ENCODE results near the gene GAPDH. TPM values are rescaled to one million over a fixed set of nuclear protein-coding genes. Genes with fewer than 3 reads are reported as not detected.
"Not testable (repeated sequence)": the region's sequence is repeated elsewhere in the genome, so short reads cannot be mapped to it uniquely, and the experiment has no call there.

The GAPDH gene
- total RNA-seq, 3 donors from 2014 or later, result 4,635 to 5,387 (median 5,019) TPM

GRCh38 chr12:6582959-6583358 is 48.6 kb downstream of the GAPDH start:
- Mint-ChIP-seq H3K27me3 (ENCODE audit: low read depth) (no peaks in the 10 kb centered on the region), H3K36me3 (ENCODE audit: insufficient read depth) (peaks cover 47% of the 10 kb centered on the region), H3K4me3 (no peak overlapping the region), H3K4me1 (ENCODE audit: low read depth) (no peaks in the 10 kb centered on the region), H3K9me3 (no peaks in the 10 kb centered on the region)
- no peak for ATAC-seq
- no peak for DNase-seq

GRCh38 chr12:6584293-6584692 is 50.0 kb downstream of the GAPDH start:
- Mint-ChIP-seq H3K9me3 (no peaks in the 10 kb centered on the region), H3K4me3 (no peak overlapping the region), H3K4me1 (ENCODE audit: low read depth) (no peaks in the 10 kb centered on the region), H3K27me3 (ENCODE audit: low read depth) (no peaks in the 10 kb centered on the region), H3K36me3 (ENCODE audit: insufficient read depth) (peaks cover 39% of the 10 kb centered on the region)
- no peak for DNase-seq
- no peak for ATAC-seq

- ATAC-seq, result not testable (repeated sequence)
Measured at GRCh38 chr12:6586569-6586968, 52.3 kb downstream of the GAPDH start.

More at GRCh38 chr12:6586569-6586968, 52.3 kb downstream of the GAPDH start:
- peaks cover 38% of the 10 kb centered on the region for H3K36me3 Mint-ChIP-seq (ENCODE audit: insufficient read depth)
- not testable (repeated sequence) for DNase-seq; H3K9me3 Mint-ChIP-seq; H3K4me1 Mint-ChIP-seq (ENCODE audit: low read depth); H3K27me3 Mint-ChIP-seq (ENCODE audit: low read depth); H3K4me3 Mint-ChIP-seq

Other genes with a start within 250 kb of the GAPDH start
- gene PLEKHG6, start 223.8 kb upstream of the GAPDH start, total RNA-seq, result not detected
- 10 to 100 TPM; 28.0 to 34.5 (median 33.0) TPM for gene TNFRSF1A, start 192.4 kb upstream of the GAPDH start, total RNA-seq
- gene SCNN1A, start 159.0 kb upstream of the GAPDH start, total RNA-seq, result under 1 TPM; 0.05 to 0.84 (median 0.15) TPM
- gene LTBR, start 150.4 kb upstream of the GAPDH start, total RNA-seq, result 1 to 10 TPM; 1.0 to 2.8 (median 1.3) TPM
- 100 to 1,000 TPM in 1 of 3 donors, 10 to 100 TPM in 2; 52.3 to 100 (median 89.8) TPM for gene CD27, start 89.6 kb upstream of the GAPDH start, total RNA-seq
- gene TAPBPL, start 82.5 kb upstream of the GAPDH start, total RNA-seq, result 10 to 100 TPM; 24.4 to 36.6 (median 30.0) TPM
- 10 to 100 TPM; 17.1 to 22.9 (median 21.6) TPM for gene VAMP1, start 63.8 kb upstream of the GAPDH start, total RNA-seq
- 100 to 1,000 TPM; 249 to 262 (median 256) TPM for gene MRPL51, start 41.3 kb upstream of the GAPDH start, total RNA-seq
- 10 to 100 TPM; 29.8 to 36.1 (median 32.9) TPM for gene NCAPD2, start 40.4 kb upstream of the GAPDH start, total RNA-seq
- 10 to 100 TPM in 1 of 3 donors, 1 to 10 TPM in 2; 8.5 to 10.2 (median 9.8) TPM for gene IFFO1, start 21.5 kb downstream of the GAPDH start, total RNA-seq
- 100 to 1,000 TPM; 267 to 300 (median 270) TPM for gene NOP2, start 33.8 kb downstream of the GAPDH start, total RNA-seq
- 100 to 1,000 TPM; 311 to 336 (median 332) TPM for gene CHD4, start 72.9 kb downstream of the GAPDH start, total RNA-seq
- 1 to 10 TPM; 3.8 to 5.5 (median 5.1) TPM for gene LPAR5, start 101.4 kb downstream of the GAPDH start, total RNA-seq
- gene ACRBP, start 112.9 kb downstream of the GAPDH start, total RNA-seq, result 1 to 10 TPM in 1 of 3 donors, under 1 TPM in 2; 0.65 to 1.3 (median 0.71) TPM
- 1 to 10 TPM; 5.9 to 7.5 (median 6.9) TPM for gene ING4, start 128.6 kb downstream of the GAPDH start, total RNA-seq
- gene ZNF384, start 154.9 kb downstream of the GAPDH start, total RNA-seq, result 10 to 100 TPM; 59.7 to 70.2 (median 63.3) TPM
- gene PIANP, start 166.3 kb downstream of the GAPDH start, total RNA-seq, result under 1 TPM; 0.20 to 0.57 (median 0.40) TPM
- gene COPS7A, start 189.5 kb downstream of the GAPDH start, total RNA-seq, result 10 to 100 TPM; 46.5 to 54.4 (median 48.1) TPM
- gene MLF2, start 218.6 kb downstream of the GAPDH start, total RNA-seq, result 100 to 1,000 TPM; 185 to 199 (median 189) TPM
- 10 to 100 TPM; 26.3 to 32.6 (median 29.4) TPM for gene PTMS, start 231.8 kb downstream of the GAPDH start, total RNA-seq
- gene LAG3, start 238.0 kb downstream of the GAPDH start, total RNA-seq, result 100 to 1,000 TPM in 1 of 3 donors, 10 to 100 TPM in 2; 71.1 to 125 (median 86.4) TPM